GM12878 (cell line): ENCODE data around the gene MYLK4. TPM values are rescaled to one million over a fixed set of nuclear protein-coding genes. Genes with fewer than 3 reads are reported as not detected.

Source experiments
- ATAC-seq: fragments of 200-7000 bp; cut with Tn5 transposase; 3 replicates; pipeline ENCODE4 v1.9.1; 2020; ENCODE audit warnings: mild to moderate bottlenecking, moderate library complexity
- BruUV-seq: library from RNA; stranded (reverse); fragments of 400-500 nt; replicated peaks from 2 replicates; lab custom pipeline; 2021; lab: Mats Ljungman, UMichigan
- CTCF ChIA-PET: fragments of 300-600 bp; sonication (Branson Sonifier 250); formaldehyde crosslinking; extraction: SDS; loops from one replicate; lab custom pipeline; 2021; ENCODE audit warnings: inconsistent platforms; lab: Yijun Ruan, JAX
- POLR2A ChIA-PET: fragments of 350-600 bp; formaldehyde crosslinking; extraction: SDS; loops from one replicate; lab custom pipeline; 2021; ENCODE audit warnings: inconsistent platforms; lab: Charles Lee
- RAD21 ChIA-PET: fragments of 300-600 bp; sonication (Branson Sonifier 250); formaldehyde crosslinking; loops from one replicate; lab custom pipeline; 2023; ENCODE audit warnings: antibody characterized with exemption; ENCODE audit not compliant: unreplicated experiment; lab: Charles Lee
- SMC1A ChIA-PET: fragments of 300-600 bp; sonication (Branson Sonifier 250); formaldehyde crosslinking; loops from one replicate; lab custom pipeline; 2023; ENCODE audit not compliant: unreplicated experiment, uncharacterized antibody; lab: Charles Lee
- DNase-seq: peaks from one replicate; pipeline ENCODE4 v3.0.0-alpha.2; 2011; ENCODE audit warnings: low read depth, low spot score
- FAIRE-seq: peaks from 3 replicates; lab custom pipeline; 2011; peaks lifted over from hg19 to GRCh38; lab: Jason Lieb, UNC
- H2AFZ ChIP-seq: 2 replicates; pipeline ENCODE4 v1.6.0; 2011; ENCODE audit warnings: low read depth, low read length, control low read depth; ENCODE audit not compliant: control insufficient read depth
- H3K27ac ChIP-seq: 2 replicates; pipeline ENCODE4 v1.5.1; 2011; ENCODE audit warnings: control low read depth; ENCODE audit not compliant: control insufficient read depth, insufficient read depth
- H3K27me3 ChIP-seq, 2 experiments: replicated peaks in 1 of 2; 2 replicates each; pipeline versions ENCODE4 v1.6.0 to v1.6.1; 2011; ENCODE audit warnings: low read length in 1 of 2; ENCODE audit not compliant: control insufficient read depth in 2 of 2, insufficient read depth in 2 of 2
- H3K36me3 ChIP-seq, 2 experiments: 2 replicates each; pipeline ENCODE4 v1.5.1; 2011; ENCODE audit warnings: low read length in 1 of 2; ENCODE audit not compliant: control insufficient read depth in 2 of 2, insufficient read depth in 2 of 2
- H3K4me1 ChIP-seq: 2 replicates; pipeline ENCODE4 v1.6.1; 2011; ENCODE audit warnings: mild to moderate bottlenecking, low read length, moderate library complexity, mixed read lengths; ENCODE audit not compliant: control insufficient read depth, insufficient read depth
- H3K4me2 ChIP-seq: 2 replicates; pipeline ENCODE4 v1.6.0; 2011; ENCODE audit warnings: control low read depth; ENCODE audit not compliant: control insufficient read depth, insufficient read depth
- H3K4me3 ChIP-seq: fragments of 200-600 bp; sonication (generic); 2 replicates; pipeline ENCODE4 v1.5.1; 2016
- H3K79me2 ChIP-seq: 2 replicates; pipeline ENCODE4 v1.6.0; 2011; ENCODE audit warnings: low read length; ENCODE audit not compliant: control insufficient read depth, insufficient read depth
- H3K9ac ChIP-seq: 2 replicates; pipeline ENCODE4 v1.8.0; 2011; ENCODE audit warnings: low read length, control low read depth, mixed read lengths; ENCODE audit not compliant: control insufficient read depth, insufficient read depth
- H3K9me3 ChIP-seq: replicated peaks from 3 replicates; pipeline ENCODE4 v1.5.1; 2011; ENCODE audit warnings: mild to moderate bottlenecking, low read length; ENCODE audit not compliant: control insufficient read depth, insufficient read depth
- H4K20me1 ChIP-seq: 2 replicates; pipeline ENCODE4 v1.6.0; 2011; ENCODE audit not compliant: control insufficient read depth, insufficient read depth
- BACH1 ChIP-seq: fragments of 450-650 bp; IDR thresholded peaks from 2 replicates; pipeline ENCODE4 v1.6.1; 2017; ENCODE audit warnings: mild to moderate bottlenecking, borderline replicate concordance
- CBFB ChIP-seq: IDR thresholded peaks from 2 replicates; pipeline ENCODE4 v1.6.1; 2016; ENCODE audit warnings: antibody characterized with exemption, low read depth
- EED ChIP-seq: sonication (generic); IDR thresholded peaks from 2 replicates; pipeline ENCODE4 v1.6.1; 2016; ENCODE audit warnings: antibody characterized with exemption, low read depth
- ESRRA ChIP-seq: IDR thresholded peaks from 2 replicates; pipeline ENCODE4 v1.6.1; 2012; ENCODE audit warnings: mild to moderate bottlenecking, low read length, improper control_type of control experiment
- ETV6 ChIP-seq, 2 experiments: fragments of 450-650 bp in 1 of 2; IDR thresholded peaks in 1 of 2; conservative IDR thresholded peaks in 1 of 2; 2 replicates each; pipeline ENCODE4 v1.6.1; 2014; ENCODE audit warnings: antibody characterized with exemption in 1 of 2, borderline replicate concordance in 1 of 2, low read depth in 1 of 2, mild to moderate bottlenecking in 1 of 2, moderate library complexity in 1 of 2
- MEF2A ChIP-seq: IDR thresholded peaks from 2 replicates; pipeline ENCODE4 v1.6.1; 2011; ENCODE audit warnings: low read depth, mild to moderate bottlenecking, low read length, moderate library complexity; ENCODE audit not compliant: insufficient read depth
- MTA3 ChIP-seq: IDR thresholded peaks from 2 replicates; pipeline ENCODE4 v1.6.1; 2012; ENCODE audit warnings: low read length, inconsistent platforms, borderline replicate concordance
- MXI1 ChIP-seq: fragments of 150-350 bp; IDR thresholded peaks from 2 replicates; pipeline ENCODE4 v1.6.1; 2011; ENCODE audit warnings: low read depth, mild to moderate bottlenecking, inconsistent platforms, low read length, improper control_type of control experiment
- MYC ChIP-seq: IDR thresholded peaks from 2 replicates; pipeline ENCODE4 v1.6.1; 2011; ENCODE audit warnings: mild to moderate bottlenecking, low read length, moderate library complexity, inconsistent platforms; ENCODE audit not compliant: insufficient read depth, insufficient replicate concordance, insufficient read length, severe bottlenecking
- POLR2A ChIP-seq: IDR thresholded peaks from 2 replicates; pipeline ENCODE4 v1.6.1; 2011; ENCODE audit warnings: low read depth, mild to moderate bottlenecking, low read length
- RBBP5 ChIP-seq: fragments of 200-600 bp; sonication (generic); conservative IDR thresholded peaks from 2 replicates; pipeline ENCODE4 v1.6.1; 2016
- RUNX3 ChIP-seq: IDR thresholded peaks from 2 replicates; pipeline ENCODE4 v1.6.1; 2012; ENCODE audit warnings: low read length, inconsistent platforms
- SPI1 ChIP-seq: IDR thresholded peaks from 2 replicates; pipeline ENCODE4 v1.6.1; 2011; ENCODE audit warnings: low read depth, mild to moderate bottlenecking, low read length, moderate library complexity, borderline replicate concordance; ENCODE audit not compliant: insufficient read depth
- SREBF2 ChIP-seq: IDR thresholded peaks from 2 replicates; pipeline ENCODE4 v1.6.1; 2012; ENCODE audit warnings: mild to moderate bottlenecking, low read length
- STAT1 ChIP-seq: fragments of 450-650 bp; conservative IDR thresholded peaks from 2 replicates; pipeline ENCODE4 v1.6.1; 2014; ENCODE audit warnings: antibody characterized with exemption, mild to moderate bottlenecking
- ZZZ3 ChIP-seq: IDR thresholded peaks from 2 replicates; pipeline ENCODE4 v1.6.1; 2011; ENCODE audit warnings: low read depth; ENCODE audit not compliant: control insufficient read depth, insufficient read length
- WGBS: methylation state at CpG from one replicate; pipeline ENCODE4 v1.1.6; 2016; ENCODE audit warnings: low lambda C conversion rate; ENCODE audit not compliant: insufficient replicate concordance, insufficient coverage; ENCODE audit errors: missing lambda C conversion rate; 5-methylcytosine and 5-hydroxymethylcytosine counted together
- in situ Hi-C: fragments of 300-500 bp; cut with MboI; formaldehyde crosslinking; loops from 9 replicates; pipeline ENCODE4 v1.14.3; 2018; ENCODE audit warnings: mixed read lengths
- intact Hi-C: fragments of 100-400 bp; cut with micrococcal nuclease; formaldehyde crosslinking; loops from one replicate; pipeline ENCODE4 v1.14.2; 2022; ENCODE audit not compliant: unreplicated experiment
- polyA plus RNA-seq, 11 experiments: library from polyadenylated mRNA; depleted of rRNA in 4 of 11; unstranded in 6 of 11; stranded (reverse) in 5 of 11; fragments of >200 nt; fragmentation: Nextera tagmentation in 4 of 11; fragmentation: Illumina TruSeq in 1 of 11; extraction: Ambion mirVana in 4 of 11; extraction: Trizol in 1 of 11; gene quantifications; 1 replicate in 1 of 11; 2 replicates in 10 of 11; pipeline versions ENCODE4 v1.2.1 to v1.2.3, GENCODE V29; 2011 to 2016; ENCODE audit warnings: inconsistent platforms in 2 of 11, missing spikeins in 2 of 11, low read depth in 1 of 11
- total RNA-seq, 4 experiments: library from RNA; depleted of rRNA in 3 of 4; stranded (reverse); fragments of >200 nt in 3 of 4; fragmentation: Illumina TruSeq in 1 of 4; extraction: Trizol in 1 of 4; gene quantifications; 2 replicates each; pipeline versions ENCODE4 v1.2.1 to v1.2.3, GENCODE V29; 2013 to 2021
- TF ChIP-seq, protein P1 (sequence below): fragments of 450-650 bp; IDR thresholded peaks from 2 replicates; pipeline ENCODE4 v1.6.1; 2017; ENCODE audit warnings: mild to moderate bottlenecking

Gene MYLK4
- total and polyA plus RNA-seq, 10 of the 15 experiments (the other 5 are each of a cell fraction or from before 2014, with no cell fraction given) = under 0.01 to 0.09 (median 0.05) TPM; not detected in 1

DNA sequence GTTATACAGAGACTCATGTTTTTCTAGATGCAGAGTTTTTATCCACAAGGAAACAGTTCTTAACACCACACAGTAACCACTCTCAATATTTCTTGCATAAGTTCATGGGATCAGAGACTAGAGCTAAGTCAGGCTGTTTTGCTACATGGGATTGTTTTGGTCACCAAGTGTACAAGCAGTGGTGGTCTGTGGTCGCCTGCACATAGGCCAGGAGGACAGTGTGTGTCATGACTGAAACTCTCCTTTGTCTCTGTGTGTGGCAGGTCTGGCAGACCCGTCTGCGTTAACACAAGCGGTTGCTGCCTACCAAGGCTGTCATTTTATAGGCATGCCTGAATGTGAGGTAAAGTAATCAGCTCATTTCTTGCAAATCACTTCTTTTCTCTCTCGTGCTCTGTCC, 33.3 kb upstream of the MYLK4 start:
- POLR2A ChIA-PET = no interaction called here
- in situ Hi-C loops = no loop called here
- Histone ChIP-seq H2AFZ (no peak overlapping the region), H3K4me1 (no peaks in the 10 kb centered on the region), H3K27ac (no peak overlapping the region), H3K4me3 (no peak overlapping the region), H3K4me2 (no peak overlapping the region), H3K27me3 (no peaks in the 10 kb centered on the region), H3K9me3 (no peaks in the 10 kb centered on the region), H3K79me2 (no peaks in the 10 kb centered on the region; the same call in 1 of the 2 replicates), H3K36me3 (peaks cover 24 to 28% of the 10 kb centered on the region in 2 experiments), H4K20me1 (no peaks in the 10 kb centered on the region; the same call in 1 of the 2 replicates), H3K9ac (no peak overlapping the region)
- SMC1A ChIA-PET = interaction anchor here (1.4 kb wide), 1 partner anchor 15 kb away, joined by 4 read pairs; no protein-coding TSS in a partner anchor
- intact Hi-C loops = no loop called here
- no peak for TF ChIP-seq ESRRA
- TF ChIP-seq RBBP5 = no peak
- TF ChIP-seq SPI1 = no peak
- TF ChIP-seq MEF2A = no peak
- TF ChIP-seq POLR2A = no peak
- no peak for TF ChIP-seq ETV6 (conservative IDR thresholded peaks at IDR 0.05 in 1 of 2, IDR thresholded peaks at IDR 0.05 in 1 of 2; ENCODE audit: borderline replicate concordance in 1 of 2, low read depth in 1 of 2)
- TF ChIP-seq, protein P1, sequence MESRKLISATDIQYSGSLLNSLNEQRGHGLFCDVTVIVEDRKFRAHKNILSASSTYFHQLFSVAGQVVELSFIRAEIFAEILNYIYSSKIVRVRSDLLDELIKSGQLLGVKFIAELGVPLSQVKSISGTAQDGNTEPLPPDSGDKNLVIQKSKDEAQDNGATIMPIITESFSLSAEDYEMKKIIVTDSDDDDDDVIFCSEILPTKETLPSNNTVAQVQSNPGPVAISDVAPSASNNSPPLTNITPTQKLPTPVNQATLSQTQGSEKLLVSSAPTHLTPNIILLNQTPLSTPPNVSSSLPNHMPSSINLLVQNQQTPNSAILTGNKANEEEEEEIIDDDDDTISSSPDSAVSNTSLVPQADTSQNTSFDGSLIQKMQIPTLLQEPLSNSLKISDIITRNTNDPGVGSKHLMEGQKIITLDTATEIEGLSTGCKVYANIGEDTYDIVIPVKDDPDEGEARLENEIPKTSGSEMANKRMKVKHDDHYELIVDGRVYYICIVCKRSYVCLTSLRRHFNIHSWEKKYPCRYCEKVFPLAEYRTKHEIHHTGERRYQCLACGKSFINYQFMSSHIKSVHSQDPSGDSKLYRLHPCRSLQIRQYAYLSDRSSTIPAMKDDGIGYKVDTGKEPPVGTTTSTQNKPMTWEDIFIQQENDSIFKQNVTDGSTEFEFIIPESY = no peak
- TF ChIP-seq MTA3 = no peak
- TF ChIP-seq EED = no peak
- TF ChIP-seq BACH1 = no peak
- no peak for TF ChIP-seq SREBF2
- TF ChIP-seq MXI1 = no peak
- no peak for TF ChIP-seq MYC
- no peak for TF ChIP-seq STAT1
- TF ChIP-seq CBFB = no peak
- no peak for TF ChIP-seq RUNX3
- no peak for TF ChIP-seq ZZZ3
- ATAC-seq (no peak), FAIRE-seq (no peak), DNase-seq (no peak)
- BruUV-seq = no TSS peak
- RAD21 ChIA-PET = interaction anchor here (0.6 to 1.5 kb wide), 2 partner anchors 15 to 128 kb away, joined by 4 to 5 read pairs; no protein-coding TSS in a partner anchor
- CTCF ChIA-PET = interaction anchor here (0.7 to 1.9 kb wide), 4 partner anchors 9 to 148 kb away, joined by 3 to 8 read pairs (median 5); no protein-coding TSS in a partner anchor
- WGBS = 72% methylated on average over 5 of the region's 5 CpGs
